ENCODE measurements around the gene RPL6.

DNA sequence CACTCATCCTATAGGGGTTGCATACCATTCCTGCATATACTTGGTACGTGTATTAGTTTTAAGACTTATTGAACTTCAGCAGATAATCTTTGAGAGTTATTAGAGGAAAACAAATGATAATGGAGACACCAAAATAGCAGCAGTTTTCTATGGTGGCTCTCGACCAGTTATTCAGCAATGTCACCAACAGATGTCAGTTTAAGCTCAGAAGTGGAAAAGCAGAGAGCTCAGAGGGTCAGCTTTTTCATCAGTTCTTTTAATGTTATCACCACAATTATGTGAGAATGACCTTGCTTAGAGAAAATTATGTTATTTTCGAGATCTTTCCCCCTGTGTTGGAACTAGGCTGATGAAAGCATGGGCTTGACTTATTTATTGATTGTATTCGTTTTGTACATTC, 41.3 kb upstream of the RPL6 start:
- TF ChIP-seq POLR2A (IDR thresholded peaks at IDR 0.05) (no peak), EP300 (IDR thresholded peaks at IDR 0.05) (no peak)
- TF ChIP-seq, protein P1, sequence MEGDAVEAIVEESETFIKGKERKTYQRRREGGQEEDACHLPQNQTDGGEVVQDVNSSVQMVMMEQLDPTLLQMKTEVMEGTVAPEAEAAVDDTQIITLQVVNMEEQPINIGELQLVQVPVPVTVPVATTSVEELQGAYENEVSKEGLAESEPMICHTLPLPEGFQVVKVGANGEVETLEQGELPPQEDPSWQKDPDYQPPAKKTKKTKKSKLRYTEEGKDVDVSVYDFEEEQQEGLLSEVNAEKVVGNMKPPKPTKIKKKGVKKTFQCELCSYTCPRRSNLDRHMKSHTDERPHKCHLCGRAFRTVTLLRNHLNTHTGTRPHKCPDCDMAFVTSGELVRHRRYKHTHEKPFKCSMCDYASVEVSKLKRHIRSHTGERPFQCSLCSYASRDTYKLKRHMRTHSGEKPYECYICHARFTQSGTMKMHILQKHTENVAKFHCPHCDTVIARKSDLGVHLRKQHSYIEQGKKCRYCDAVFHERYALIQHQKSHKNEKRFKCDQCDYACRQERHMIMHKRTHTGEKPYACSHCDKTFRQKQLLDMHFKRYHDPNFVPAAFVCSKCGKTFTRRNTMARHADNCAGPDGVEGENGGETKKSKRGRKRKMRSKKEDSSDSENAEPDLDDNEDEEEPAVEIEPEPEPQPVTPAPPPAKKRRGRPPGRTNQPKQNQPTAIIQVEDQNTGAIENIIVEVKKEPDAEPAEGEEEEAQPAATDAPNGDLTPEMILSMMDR (IDR thresholded peaks at IDR 0.05): no peak

Data from suprapubic skin (tissue), 3 donors.